DND-41 (cell line): Measurements from ENCODE around the gene SPNS3.

ENCODE experiments used
- ATAC-seq: fragments of 200-7000 bp; cut with Tn5 transposase; 3 replicates; pipeline ENCODE4 v1.9.1; 2021; ENCODE audit warnings: low read depth; ENCODE audit not compliant: insufficient read depth
- DNase-seq: peaks from one replicate; pipeline ENCODE4 v3.0.0-alpha.2; 2020
- H2AFZ ChIP-seq: 2 replicates; pipeline ENCODE4 v1.6.0; 2012; ENCODE audit warnings: low read depth, low read length
- H3K27ac ChIP-seq: 2 replicates; pipeline ENCODE4 v1.5.1; 2012; ENCODE audit warnings: low read length, inconsistent platforms
- H3K27me3 ChIP-seq: fragments of 200-600 bp; sonication (generic); 2 replicates; pipeline ENCODE4 v1.6.0; 2012; ENCODE audit warnings: low read length, mild to moderate bottlenecking, inconsistent platforms; ENCODE audit not compliant: insufficient read depth, poor library complexity
- H3K36me3 ChIP-seq: 2 replicates; pipeline ENCODE4 v1.5.1; 2012; ENCODE audit warnings: low read length, inconsistent platforms; ENCODE audit not compliant: insufficient read depth
- H3K4me1 ChIP-seq: 2 replicates; pipeline ENCODE4 v1.5.1; 2012; ENCODE audit warnings: mild to moderate bottlenecking, low read length; ENCODE audit not compliant: insufficient read depth
- H3K4me2 ChIP-seq: 2 replicates; pipeline ENCODE4 v1.6.0; 2012; ENCODE audit warnings: mild to moderate bottlenecking, moderate library complexity, low read length, inconsistent platforms; ENCODE audit not compliant: insufficient read depth
- H3K4me3 ChIP-seq, 2 experiments: fragments of 200-600 bp in 1 of 2; shearing (Covaris generic) in 1 of 2; 2 replicates each; pipeline ENCODE4 v1.5.1; 2012 to 2016; ENCODE audit warnings: inconsistent platforms in 2 of 2, low read length in 2 of 2, mild to moderate bottlenecking in 2 of 2, low read depth in 1 of 2, moderate library complexity in 1 of 2
- H3K79me2 ChIP-seq: 2 replicates; pipeline ENCODE4 v1.6.0; 2012; ENCODE audit warnings: low read length, inconsistent platforms; ENCODE audit not compliant: insufficient read depth
- H3K9ac ChIP-seq: 2 replicates; pipeline ENCODE4 v1.6.0; 2012; ENCODE audit warnings: low read depth, mild to moderate bottlenecking, inconsistent platforms, low read length, moderate library complexity
- H3K9me3 ChIP-seq: 2 replicates; pipeline ENCODE4 v1.5.1; 2012; ENCODE audit warnings: low read length, moderate library complexity, mild to moderate bottlenecking, inconsistent platforms; ENCODE audit not compliant: insufficient read depth, severe bottlenecking
- H4K20me1 ChIP-seq: 2 replicates; pipeline ENCODE4 v1.6.0; 2012; ENCODE audit warnings: low read length; ENCODE audit not compliant: insufficient read depth
- CTCF ChIP-seq: IDR thresholded peaks from 2 replicates; pipeline ENCODE4 v1.5.1; 2012; ENCODE audit warnings: borderline replicate concordance, low read length, moderate library complexity, mild to moderate bottlenecking; ENCODE audit not compliant: poor library complexity, severe bottlenecking; ENCODE audit errors: extremely low read depth
- EZH2 ChIP-seq: IDR thresholded peaks from 3 replicates; pipeline ENCODE4 v1.6.1; 2012; ENCODE audit warnings: borderline replicate concordance, low read depth, mild to moderate bottlenecking, moderate library complexity, low read length, inconsistent platforms; ENCODE audit not compliant: severe bottlenecking

Gene SPNS3

GRCh38 chr17:4453812-4454591 lies 20.3 kb downstream of the SPNS3 start:
- Histone ChIP-seq H3K4me3 (no peak overlapping the region), H2AFZ (no peak overlapping the region), H3K27ac (no peak overlapping the region), H3K4me1 (no peaks in the 10 kb centered on the region), H3K27me3 (no peaks in the 10 kb centered on the region), H3K4me2 (no peak overlapping the region), H3K9ac (no peak overlapping the region), H3K79me2 (no peaks in the 10 kb centered on the region), H4K20me1 (peaks cover 7% of the 10 kb centered on the region; the same call in 1 of the 2 replicates), H3K9me3 (peaks cover under 1% of the 10 kb centered on the region), H3K36me3 (peaks cover 37% of the 10 kb centered on the region)
- DNase-seq (no peak), ATAC-seq (no peak)
- TF ChIP-seq CTCF (no peak), EZH2 (no peak)

GRCh38 chr17:4460661-4461060 lies 26.9 kb downstream of the SPNS3 start:
- no peaks in the 10 kb centered on the region for H3K27me3 ChIP-seq
- no peak for TF ChIP-seq CTCF
- TF ChIP-seq EZH2, result no peak
- no peak for ATAC-seq
- H3K4me2 ChIP-seq, result no peak overlapping the region
- H3K27ac ChIP-seq, result no peak overlapping the region
- no peaks in the 10 kb centered on the region for H3K79me2 ChIP-seq
- no peak for DNase-seq
- H3K9ac ChIP-seq, result no peak overlapping the region
- H2AFZ ChIP-seq, result no peak overlapping the region
- H3K4me1 ChIP-seq, result no peaks in the 10 kb centered on the region
- H3K4me3 ChIP-seq, result no peak overlapping the region
- H3K36me3 ChIP-seq, result peaks cover 26% of the 10 kb centered on the region
- H4K20me1 ChIP-seq, result no peaks in the 10 kb centered on the region
- peaks cover 2% of the 10 kb centered on the region for H3K9me3 ChIP-seq

GRCh38 chr17:4463818-4464476 lies 30.2 kb downstream of the SPNS3 start:
- TF ChIP-seq CTCF (no peak), EZH2 (no peak)
- Histone ChIP-seq H3K27me3 (no peaks in the 10 kb centered on the region), H3K27ac (no peak overlapping the region)

More at GRCh38 chr17:4463818-4464476, 30.2 kb downstream of the SPNS3 start:
- no peak overlapping the region for H3K4me2 ChIP-seq
- H3K4me1 ChIP-seq, result no peaks in the 10 kb centered on the region
- H3K79me2 ChIP-seq, result no peaks in the 10 kb centered on the region
- no peaks in the 10 kb centered on the region for H4K20me1 ChIP-seq
- H2AFZ ChIP-seq, result no peak overlapping the region
- no peak for ATAC-seq
- H3K9ac ChIP-seq, result no peak overlapping the region
- DNase-seq, result no peak
- H3K9me3 ChIP-seq, result peaks cover 2% of the 10 kb centered on the region
- H3K4me3 ChIP-seq, result no peak overlapping the region
- peaks cover 23% of the 10 kb centered on the region for H3K36me3 ChIP-seq
